Kidney epithelial cell (primary cell): ENCODE data around the gene PRR23E. TPM values are rescaled to one million over a fixed set of nuclear protein-coding genes. Genes with fewer than 3 reads are reported as not detected.

Source experiments
- DNase-seq: peaks from one replicate; pipeline ENCODE4 v3.0.0-alpha.2; 2010; ENCODE audit warnings: low read depth
- H3K27me3 ChIP-seq: 2 replicates; pipeline ENCODE4 v1.6.0; 2011; ENCODE audit warnings: low read length; ENCODE audit not compliant: control insufficient read depth, insufficient read depth
- H3K36me3 ChIP-seq: 2 replicates; pipeline ENCODE4 v1.5.1; 2011; ENCODE audit warnings: low read length; ENCODE audit not compliant: control insufficient read depth, insufficient read depth
- H3K4me3 ChIP-seq: 2 replicates; pipeline ENCODE4 v1.5.1; 2011; ENCODE audit warnings: low read depth, mild to moderate bottlenecking, control low read depth, low read length
- CTCF ChIP-seq: IDR thresholded peaks from 2 replicates; pipeline ENCODE4 v1.5.1; 2011; ENCODE audit warnings: mild to moderate bottlenecking, moderate library complexity, low read length, control low read depth, inconsistent platforms; ENCODE audit not compliant: insufficient read depth, poor library complexity, severe bottlenecking
- total RNA-seq: library from RNA; depleted of rRNA; stranded (reverse); fragments of >200 nt; gene quantifications from 2 replicates; pipeline ENCODE4 v1.2.3, GENCODE V29; 2015

PRR23E gene
- total RNA-seq = not detected in 2 replicates

- Histone ChIP-seq H3K27me3 (no peaks in the 10 kb centered on the region), H3K36me3 (no peaks in the 10 kb centered on the region), H3K4me3 (no peak within 1 kb of the TSS)
- no peak for DNase-seq
- TF ChIP-seq CTCF = no peak
These were observed at the start of gene PRR23E for GRCh38 chr3:127192576-127193232. Gene PRR23E (plus strand): TSS chr3:127193131. CDS start chr3:127196686, 3,555 bp downstream.

GRCh38 chr3:127143172-127143571, 49.8 kb upstream of the PRR23E start:
- TF ChIP-seq CTCF = no peak
- H3K36me3 ChIP-seq = no peaks in the 10 kb centered on the region
- no peak for DNase-seq
- H3K27me3 ChIP-seq = peaks cover 6% of the 10 kb centered on the region
- H3K4me3 ChIP-seq = no peak overlapping the region

- TF ChIP-seq CTCF = no peak
- no peaks in the 10 kb centered on the region for H3K36me3 ChIP-seq
- DNase-seq = no peak
- peaks cover 4% of the 10 kb centered on the region for H3K27me3 ChIP-seq
- no peak overlapping the region for H3K4me3 ChIP-seq
These were observed 48.3 kb upstream of the PRR23E start for GRCh38 chr3:127144631-127145030.

GRCh38 chr3:127145266-127145665, 47.7 kb upstream of the PRR23E start:
- no peak overlapping the region for H3K4me3 ChIP-seq
- TF ChIP-seq CTCF = no peak
- DNase-seq = no peak

GRCh38 chr3:127147291-127147885, 45.5 kb upstream of the PRR23E start:
- no peak for TF ChIP-seq CTCF
- DNase-seq = no peak
- H3K36me3 ChIP-seq = no peaks in the 10 kb centered on the region

More at GRCh38 chr3:127145266-127145665, 47.7 kb upstream of the PRR23E start:
- Histone ChIP-seq H3K27me3 (peaks cover 4% of the 10 kb centered on the region), H3K36me3 (no peaks in the 10 kb centered on the region)

More at GRCh38 chr3:127147291-127147885, 45.5 kb upstream of the PRR23E start:
- H3K27me3 ChIP-seq = peaks cover 2% of the 10 kb centered on the region
- no peak overlapping the region for H3K4me3 ChIP-seq
